Lung (tissue), 12 donors: ENCODE results near the gene CLEC10A. TPM values are rescaled to one million over a fixed set of nuclear protein-coding genes. Genes with fewer than 3 reads are reported as not detected.

Source experiments
- ATAC-seq: fragments of 200-7000 bp; cut with Tn5 transposase; one replicate; pipeline ENCODE4 v1.9.1; 2020; ENCODE audit warnings: moderate number of reproducible peaks; ENCODE audit not compliant: insufficient read depth, low FRiP score
- DNase-seq, 3 donors: peaks; one replicate each; pipeline ENCODE4 v3.0.0-alpha.2; 2013 to 2017
- H3K27ac ChIP-seq, 2 donors: one replicate each; pipeline ENCODE4 v1.5.1; 2013; ENCODE audit warnings: mild to moderate bottlenecking in 2 of 2, moderate library complexity in 2 of 2, control low read depth in 1 of 2, inconsistent platforms in 1 of 2, low read depth in 1 of 2, low read length in 1 of 2
- H3K27me3 ChIP-seq, 3 donors: one replicate each; pipeline ENCODE4 v1.5.1; 2013; ENCODE audit warnings: low read length in 2 of 3; ENCODE audit not compliant: control insufficient read depth in 3 of 3, insufficient read depth in 3 of 3
- H3K36me3 ChIP-seq, 4 donors: one replicate each; pipeline ENCODE4 v1.5.1; 2013; ENCODE audit warnings: low read length in 4 of 4, mild to moderate bottlenecking in 1 of 4, moderate library complexity in 1 of 4; ENCODE audit not compliant: control insufficient read depth in 4 of 4, insufficient read depth in 4 of 4
- H3K4me1 ChIP-seq, 5 donors: one replicate each; pipeline ENCODE4 v1.5.1; 2013; ENCODE audit warnings: low read length in 5 of 5, mild to moderate bottlenecking in 2 of 5, moderate library complexity in 1 of 5; ENCODE audit not compliant: control insufficient read depth in 5 of 5, insufficient read depth in 5 of 5
- H3K4me3 ChIP-seq: one replicate; pipeline ENCODE4 v1.5.1; 2013; ENCODE audit warnings: mild to moderate bottlenecking, control low read depth, moderate library complexity
- H3K9ac ChIP-seq, 2 donors: one replicate each; pipeline ENCODE4 v1.5.1; 2013; ENCODE audit warnings: low read length in 2 of 2, control low read depth in 1 of 2; ENCODE audit not compliant: insufficient read depth in 1 of 2
- H3K9me3 ChIP-seq, 4 donors: one replicate each; pipeline ENCODE4 v1.5.1; 2013; ENCODE audit warnings: low read length in 3 of 4, mild to moderate bottlenecking in 1 of 4, moderate library complexity in 1 of 4; ENCODE audit not compliant: control insufficient read depth in 4 of 4, insufficient read depth in 3 of 4
- WGBS, 2 donors: extraction: QIAGEN DNeasy Blood & Tissue Kit; methylation state at CpG; one replicate each; pipeline ENCODE4 v1.1.7; 2013; 5-methylcytosine and 5-hydroxymethylcytosine counted together
- polyA plus RNA-seq, 2 donors: library from polyadenylated mRNA; stranded (reverse); fragments of 200-250 nt; gene quantifications; one replicate each; pipeline ENCODE4 v1.2.1, GENCODE V29; 2013
- total RNA-seq, 2 donors: library from RNA; depleted of rRNA in 1 of 2; stranded (reverse); fragments of >200 nt in 1 of 2; gene quantifications; one replicate each; pipeline ENCODE4 v1.2.1, GENCODE V29; 2014 to 2021
- TF ChIP-seq, protein P1 (sequence below): IDR thresholded peaks from 2 replicates; pipeline ENCODE4 v1.5.1; 2012; ENCODE audit warnings: mild to moderate bottlenecking; ENCODE audit errors: control extremely low read depth, extremely low read depth
- donor health status: control.
- donor health status: control.
- donor health status: Bipolar disorder and iron deficiency.
- donor health status: healthy.
- donor health status: DM: yes; HTN: yes; CAD: no.

CLEC10A gene
- total and polyA plus RNA-seq, 4 donors: 3.7 to 18.4 (median 9.0) TPM

DNA sequence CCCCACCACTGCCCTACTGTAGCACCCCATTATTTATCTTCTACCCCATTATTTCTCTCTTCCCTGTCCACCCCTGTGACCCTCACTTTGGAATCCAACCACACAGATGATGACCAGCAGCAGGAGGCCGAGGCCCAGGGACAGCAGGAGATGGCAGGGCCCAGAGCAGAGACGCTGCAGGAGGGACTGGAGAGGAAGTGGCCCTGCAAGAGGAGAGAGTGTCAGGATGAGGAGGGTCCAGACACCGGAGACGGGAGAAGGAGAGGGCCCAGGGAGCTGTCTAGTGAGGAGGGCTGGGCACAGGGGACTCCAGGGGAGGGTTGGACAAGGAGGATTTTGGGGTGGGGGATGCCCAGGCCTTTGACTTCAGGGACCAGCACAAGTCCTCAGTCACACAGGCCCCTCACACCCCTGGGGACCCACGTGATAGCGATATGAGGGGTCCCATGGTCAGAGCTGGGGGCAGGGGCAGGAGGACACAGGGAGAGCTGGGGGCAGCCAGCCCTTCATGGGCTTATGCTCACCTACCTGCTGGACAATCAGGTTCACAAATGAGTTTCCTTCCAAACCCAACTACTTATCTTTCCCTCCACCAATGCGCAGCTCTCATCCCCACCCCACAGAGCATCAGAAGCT, 2.0 kb downstream of the CLEC10A start:
- Histone ChIP-seq H3K9ac (no peak overlapping the region), H3K4me1 (peaks cover 0 to 4% (median 0%) of the 10 kb centered on the region in 5 donors), H3K9me3 (no peaks in the 10 kb centered on the region), H3K27me3 (no peaks in the 10 kb centered on the region), H3K27ac (no peak overlapping the region), H3K4me3 (no peak overlapping the region), H3K36me3 (no peaks in the 10 kb centered on the region)
- ATAC-seq (no peak), DNase-seq (no peak)
- TF ChIP-seq, protein P1, sequence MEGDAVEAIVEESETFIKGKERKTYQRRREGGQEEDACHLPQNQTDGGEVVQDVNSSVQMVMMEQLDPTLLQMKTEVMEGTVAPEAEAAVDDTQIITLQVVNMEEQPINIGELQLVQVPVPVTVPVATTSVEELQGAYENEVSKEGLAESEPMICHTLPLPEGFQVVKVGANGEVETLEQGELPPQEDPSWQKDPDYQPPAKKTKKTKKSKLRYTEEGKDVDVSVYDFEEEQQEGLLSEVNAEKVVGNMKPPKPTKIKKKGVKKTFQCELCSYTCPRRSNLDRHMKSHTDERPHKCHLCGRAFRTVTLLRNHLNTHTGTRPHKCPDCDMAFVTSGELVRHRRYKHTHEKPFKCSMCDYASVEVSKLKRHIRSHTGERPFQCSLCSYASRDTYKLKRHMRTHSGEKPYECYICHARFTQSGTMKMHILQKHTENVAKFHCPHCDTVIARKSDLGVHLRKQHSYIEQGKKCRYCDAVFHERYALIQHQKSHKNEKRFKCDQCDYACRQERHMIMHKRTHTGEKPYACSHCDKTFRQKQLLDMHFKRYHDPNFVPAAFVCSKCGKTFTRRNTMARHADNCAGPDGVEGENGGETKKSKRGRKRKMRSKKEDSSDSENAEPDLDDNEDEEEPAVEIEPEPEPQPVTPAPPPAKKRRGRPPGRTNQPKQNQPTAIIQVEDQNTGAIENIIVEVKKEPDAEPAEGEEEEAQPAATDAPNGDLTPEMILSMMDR: no peak
- 86 to 89% methylated on average over 7 of the region's 7 CpGs for WGBS, 2 donors

DNA sequence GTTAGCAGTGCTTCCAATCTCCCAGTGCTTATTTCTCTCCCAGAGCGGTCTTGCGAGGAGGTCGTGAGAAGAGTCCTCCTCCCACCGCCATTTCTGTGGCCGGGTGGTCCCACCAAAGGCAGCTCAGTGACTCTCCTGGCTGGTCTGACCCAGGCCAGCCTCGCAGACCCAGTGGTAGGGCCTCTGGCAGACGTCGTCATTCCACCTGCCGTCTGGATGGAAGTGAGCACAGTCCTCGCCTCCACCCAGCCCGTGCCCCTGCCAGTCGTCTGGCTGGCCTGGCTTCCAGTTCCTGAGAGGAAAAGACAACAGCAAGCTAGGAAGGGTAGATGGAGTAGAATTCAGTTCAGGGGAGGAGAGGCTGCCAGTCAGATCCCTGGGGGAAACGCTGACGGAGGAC, 5.1 kb downstream of the CLEC10A start:
- ATAC-seq (no peak), DNase-seq (no peak)
- H3K27me3 ChIP-seq: no peaks in the 10 kb centered on the region
- H3K4me3 ChIP-seq: no peak overlapping the region
- no peaks in the 10 kb centered on the region for H3K36me3 ChIP-seq
- H3K27ac ChIP-seq: no peak overlapping the region
- no peak overlapping the region for H3K9ac ChIP-seq
- TF ChIP-seq, protein P1: no peak
- H3K9me3 ChIP-seq: no peaks in the 10 kb centered on the region
- no peaks in the 10 kb centered on the region for H3K4me1 ChIP-seq
- 86 to 90% methylated on average over 14 of the region's 14 CpGs for WGBS, 2 donors

DNA sequence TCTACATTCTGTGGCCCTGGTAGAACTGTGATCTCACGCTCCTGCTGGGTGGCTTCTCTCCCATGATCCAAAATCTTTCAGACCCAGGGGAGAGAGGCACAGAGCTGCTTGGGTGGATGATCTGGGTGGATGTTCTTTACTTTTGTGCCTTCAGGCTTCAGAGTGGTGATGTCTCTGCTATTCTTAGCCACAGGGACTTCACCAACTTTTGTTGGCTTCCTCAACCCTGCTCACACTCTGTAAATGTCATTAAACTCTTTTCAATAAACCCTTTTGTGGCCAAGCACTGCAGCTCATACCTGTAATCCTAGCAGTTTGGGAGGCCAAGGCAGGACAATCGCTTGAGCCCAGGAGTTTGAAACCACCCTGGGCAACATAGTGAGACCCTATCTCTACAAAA, 7.6 kb downstream of the CLEC10A start:
- no peak overlapping the region for H3K4me3 ChIP-seq
- H3K27me3 ChIP-seq: no peaks in the 10 kb centered on the region
- H3K9me3 ChIP-seq: peaks cover 0 to 4% (median 1%) of the 10 kb centered on the region in 4 donors
- no peaks in the 10 kb centered on the region for H3K4me1 ChIP-seq
- H3K9ac ChIP-seq: no peak overlapping the region
- no peak overlapping the region for H3K27ac ChIP-seq
- TF ChIP-seq, protein P1: no peak
- 92 to 93% methylated on average over 2 of the region's 2 CpGs for WGBS, 2 donors
- no peaks in the 10 kb centered on the region for H3K36me3 ChIP-seq
- ATAC-seq: no peak
- DNase-seq: no peak

DNA sequence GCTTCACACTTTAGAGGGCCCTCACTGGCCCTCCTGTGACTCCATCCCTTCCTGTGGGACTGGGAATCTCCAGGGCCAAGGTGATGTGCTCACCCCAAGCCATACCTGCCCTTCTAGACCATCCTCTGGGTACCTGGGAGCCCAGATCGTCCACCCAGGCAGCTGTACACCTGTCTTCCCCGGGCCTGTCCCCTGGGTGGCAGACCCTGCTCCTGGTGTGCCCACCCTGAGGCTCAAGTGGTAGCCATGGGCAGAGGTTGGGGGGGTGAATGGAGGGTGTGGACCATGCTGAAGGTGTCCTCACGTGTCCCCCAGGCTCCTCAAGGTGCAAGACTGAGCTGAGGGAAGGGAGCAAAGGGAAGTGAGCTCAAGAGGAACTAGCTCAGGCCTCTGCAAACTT, 9.3 kb downstream of the CLEC10A start:
- Histone ChIP-seq H3K27ac (no peak overlapping the region), H3K27me3 (no peaks in the 10 kb centered on the region), H3K4me3 (no peak overlapping the region), H3K9ac (no peak overlapping the region), H3K4me1 (no peaks in the 10 kb centered on the region), H3K9me3 (peaks cover 0 to 4% (median 1%) of the 10 kb centered on the region in 4 donors), H3K36me3 (no peaks in the 10 kb centered on the region)
- WGBS, 2 donors: 78% methylated on average over 3 of the region's 3 CpGs
- no peak for ATAC-seq
- TF ChIP-seq, protein P1: no peak
- no peak for DNase-seq
